Activated B cell treated with CpG ODN at 0.5 μM for 24 hours (primary cell): ENCODE results near the gene KLK4. TPM values are rescaled to one million over a fixed set of nuclear protein-coding genes. Genes with fewer than 3 reads are reported as not detected.

Experiments
- ATAC-seq: fragments of 200-7000 bp; cut with Tn5 transposase; one replicate; pipeline ENCODE4 v1.10.0; 2021; ENCODE audit warnings: low read depth, mild to moderate bottlenecking, moderate library complexity
- CTCF ChIA-PET: fragments of 350-600 bp; sonication (Branson Sonifier 250); formaldehyde crosslinking; loops from one replicate; lab custom pipeline; 2021; ENCODE audit warnings: antibody characterized with exemption; lab: Charles Lee
- POLR2A ChIA-PET: fragments of 350-600 bp; sonication (Branson Sonifier 250); formaldehyde crosslinking; loops from one replicate; lab custom pipeline; 2021; ENCODE audit warnings: antibody characterized with exemption; lab: Charles Lee
- DNase-seq: peaks from one replicate; pipeline ENCODE4 v3.0.0; 2022
- H3K27ac Mint-ChIP-seq: one replicate; pipeline ENCODE4 v1.8.0; 2020; ENCODE audit warnings: mixed read lengths
- H3K27me3 Mint-ChIP-seq: one replicate; pipeline ENCODE4 v1.8.0; 2021; ENCODE audit warnings: mixed read lengths
- H3K36me3 Mint-ChIP-seq: one replicate; pipeline ENCODE4 v1.8.0; 2021; ENCODE audit warnings: low read depth, mixed read lengths
- H3K4me1 Mint-ChIP-seq: one replicate; pipeline ENCODE4 v1.8.0; 2021; ENCODE audit warnings: mixed read lengths
- H3K4me3 Mint-ChIP-seq: one replicate; pipeline ENCODE4 v1.8.0; 2020; ENCODE audit warnings: mild to moderate bottlenecking, mixed read lengths
- H3K9me3 Mint-ChIP-seq: one replicate; pipeline ENCODE4 v1.8.0; 2020; ENCODE audit warnings: mixed read lengths
- intact Hi-C: fragments of 100-400 bp; cut with micrococcal nuclease; formaldehyde crosslinking; loops from one replicate; pipeline ENCODE4 v1.15.1; 2024
- total RNA-seq: library from RNA; stranded (reverse); gene quantifications from 2 replicates; pipeline ENCODE4 v1.2.3, GENCODE V29; 2022
- TF ChIP-seq, protein P1 (sequence below): fragments of 200-600 bp; IDR thresholded peaks from one replicate; pipeline ENCODE4 v1.8.0; 2022; ENCODE audit warnings: antibody characterized with exemption, mild to moderate bottlenecking

Gene KLK4
- total RNA-seq, 1 donor from 2014 or later, result 0.75 TPM

DNA sequence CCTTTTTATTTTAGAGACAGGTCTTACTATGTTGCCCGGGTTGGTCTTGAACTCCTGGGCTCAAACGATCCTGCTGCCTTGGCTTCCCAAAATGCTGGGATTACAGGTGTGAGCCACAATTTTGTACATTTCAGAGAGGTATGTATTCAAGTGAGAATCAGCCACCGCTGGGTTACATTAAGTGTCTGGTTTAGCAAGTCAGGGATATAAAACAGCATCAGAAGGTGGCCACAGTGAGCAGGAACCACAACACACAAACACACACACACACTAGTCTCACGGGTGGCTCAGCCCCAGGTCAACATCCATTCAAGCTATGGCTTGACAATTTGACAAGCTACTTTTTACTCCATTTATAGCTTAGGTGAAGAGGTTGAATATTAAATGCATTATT, 21.5 kb upstream of the KLK4 start:
- TF ChIP-seq, protein P1, sequence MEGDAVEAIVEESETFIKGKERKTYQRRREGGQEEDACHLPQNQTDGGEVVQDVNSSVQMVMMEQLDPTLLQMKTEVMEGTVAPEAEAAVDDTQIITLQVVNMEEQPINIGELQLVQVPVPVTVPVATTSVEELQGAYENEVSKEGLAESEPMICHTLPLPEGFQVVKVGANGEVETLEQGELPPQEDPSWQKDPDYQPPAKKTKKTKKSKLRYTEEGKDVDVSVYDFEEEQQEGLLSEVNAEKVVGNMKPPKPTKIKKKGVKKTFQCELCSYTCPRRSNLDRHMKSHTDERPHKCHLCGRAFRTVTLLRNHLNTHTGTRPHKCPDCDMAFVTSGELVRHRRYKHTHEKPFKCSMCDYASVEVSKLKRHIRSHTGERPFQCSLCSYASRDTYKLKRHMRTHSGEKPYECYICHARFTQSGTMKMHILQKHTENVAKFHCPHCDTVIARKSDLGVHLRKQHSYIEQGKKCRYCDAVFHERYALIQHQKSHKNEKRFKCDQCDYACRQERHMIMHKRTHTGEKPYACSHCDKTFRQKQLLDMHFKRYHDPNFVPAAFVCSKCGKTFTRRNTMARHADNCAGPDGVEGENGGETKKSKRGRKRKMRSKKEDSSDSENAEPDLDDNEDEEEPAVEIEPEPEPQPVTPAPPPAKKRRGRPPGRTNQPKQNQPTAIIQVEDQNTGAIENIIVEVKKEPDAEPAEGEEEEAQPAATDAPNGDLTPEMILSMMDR, result no peak
- Mint-ChIP-seq H3K9me3 (no peaks in the 10 kb centered on the region), H3K36me3 (no peaks in the 10 kb centered on the region), H3K4me1 (peaks cover 2% of the 10 kb centered on the region), H3K27me3 (peaks cover 26% of the 10 kb centered on the region), H3K4me3 (no peak overlapping the region), H3K27ac (no peak overlapping the region)
- intact Hi-C loops, result no loop called here
- POLR2A ChIA-PET, result interaction anchor here (0.7 kb wide), 1 partner anchor 104 kb away, joined by 4 read pairs; no protein-coding TSS in a partner anchor
- CTCF ChIA-PET, result no interaction called here
- no peak for DNase-seq
- no peak for ATAC-seq

DNA sequence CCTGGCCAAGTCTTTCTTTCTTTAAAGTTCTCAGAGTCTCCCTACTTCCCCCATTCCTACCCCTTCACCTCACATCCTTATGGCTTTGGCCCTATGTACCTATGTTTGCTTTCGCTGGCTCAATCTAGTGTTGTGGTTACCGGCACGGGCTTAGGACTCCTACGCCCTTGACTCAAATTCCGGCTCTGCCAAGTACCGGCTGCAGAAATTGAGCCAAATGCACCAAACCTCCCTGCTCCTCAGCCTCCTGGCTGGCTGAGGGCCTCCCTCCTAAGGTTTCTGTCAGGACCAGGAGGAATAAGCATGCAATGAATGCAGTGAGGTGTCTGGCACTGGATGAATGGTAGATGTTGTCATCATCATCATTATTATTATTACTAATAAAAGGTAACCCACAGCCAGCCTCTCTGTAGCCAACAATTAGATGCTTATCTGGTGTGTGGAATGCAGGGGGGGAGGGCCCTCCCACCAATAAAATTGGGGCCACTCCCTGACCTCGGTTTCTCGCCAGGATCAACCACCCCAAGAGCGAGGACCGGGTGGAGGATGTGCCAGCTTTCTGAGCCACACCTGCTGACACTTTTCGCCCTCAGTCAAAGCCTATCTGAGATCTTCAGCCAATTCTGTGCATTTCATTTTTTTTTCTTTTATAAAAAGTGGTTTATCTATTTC, 21.0 kb upstream of the KLK4 start:
- Mint-ChIP-seq H3K4me3 (no peak overlapping the region), H3K36me3 (no peaks in the 10 kb centered on the region), H3K27ac (no peak overlapping the region), H3K4me1 (peaks cover 2% of the 10 kb centered on the region), H3K9me3 (no peaks in the 10 kb centered on the region), H3K27me3 (peaks cover 26% of the 10 kb centered on the region)
- POLR2A ChIA-PET, result interaction anchor here (0.7 kb wide), 1 partner anchor 104 kb away, joined by 4 read pairs; no protein-coding TSS in a partner anchor
- intact Hi-C loops, result no loop called here
- no peak for DNase-seq
- no peak for ATAC-seq
- CTCF ChIA-PET, result no interaction called here
- TF ChIP-seq, protein P1, result no peak

DNA sequence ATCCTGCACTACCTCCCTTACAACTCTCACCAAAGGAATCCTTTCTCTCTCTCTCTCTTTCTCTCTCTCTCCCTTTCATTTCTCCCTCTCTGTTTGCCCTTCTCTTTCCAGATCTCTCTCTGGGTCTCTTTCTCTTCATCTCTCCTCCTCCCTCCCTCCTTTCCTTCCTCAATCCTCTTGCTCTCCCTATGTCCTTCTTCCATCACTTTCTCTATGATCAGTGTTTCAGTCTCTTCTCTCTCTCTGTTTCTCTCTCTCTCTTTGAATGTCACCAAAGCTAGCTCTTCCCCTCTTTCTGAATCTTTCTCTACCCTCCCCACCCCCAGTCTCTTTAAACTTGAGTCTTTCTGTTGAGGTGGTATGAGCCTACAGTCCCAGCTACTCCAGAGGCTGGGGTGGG, 19.8 kb upstream of the KLK4 start:
- POLR2A ChIA-PET, result no interaction called here
- no peak for DNase-seq
- H3K4me3 Mint-ChIP-seq, result no peak overlapping the region
- peaks cover 2% of the 10 kb centered on the region for H3K4me1 Mint-ChIP-seq
- no peaks in the 10 kb centered on the region for H3K9me3 Mint-ChIP-seq
- CTCF ChIA-PET, result no interaction called here
- H3K27me3 Mint-ChIP-seq, result peaks cover 29% of the 10 kb centered on the region
- TF ChIP-seq, protein P1, result no peak
- intact Hi-C loops, result no loop called here
- H3K27ac Mint-ChIP-seq, result no peak overlapping the region
- H3K36me3 Mint-ChIP-seq, result no peaks in the 10 kb centered on the region
- no peak for ATAC-seq

DNA sequence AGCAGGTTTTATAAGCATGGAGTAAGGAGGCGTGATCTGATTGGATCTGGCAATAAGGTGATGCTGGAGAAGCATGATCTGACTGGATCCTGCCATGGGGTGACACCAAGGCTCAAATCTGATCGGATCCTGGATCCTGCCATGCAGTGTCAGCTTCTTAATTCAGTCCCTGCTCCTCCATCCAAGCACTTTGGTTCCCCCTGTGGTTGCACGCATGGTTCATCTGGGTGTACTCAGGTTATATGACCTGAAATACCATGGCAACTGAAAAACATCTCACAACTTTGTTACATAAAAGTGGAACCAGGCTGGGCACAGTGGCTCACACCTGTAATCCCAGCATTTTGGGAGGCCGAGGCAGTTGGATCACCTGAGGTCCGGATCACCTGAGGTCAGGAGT, 17.6 kb upstream of the KLK4 start:
- Mint-ChIP-seq H3K4me1 (peaks cover 2% of the 10 kb centered on the region), H3K36me3 (no peaks in the 10 kb centered on the region), H3K27ac (no peak overlapping the region), H3K27me3 (peaks cover 36% of the 10 kb centered on the region), H3K4me3 (no peak overlapping the region), H3K9me3 (no peaks in the 10 kb centered on the region)
- POLR2A ChIA-PET, result no interaction called here
- intact Hi-C loops, result no loop called here
- TF ChIP-seq, protein P1, result no peak
- CTCF ChIA-PET, result no interaction called here
- no peak for DNase-seq
- no peak for ATAC-seq

DNA sequence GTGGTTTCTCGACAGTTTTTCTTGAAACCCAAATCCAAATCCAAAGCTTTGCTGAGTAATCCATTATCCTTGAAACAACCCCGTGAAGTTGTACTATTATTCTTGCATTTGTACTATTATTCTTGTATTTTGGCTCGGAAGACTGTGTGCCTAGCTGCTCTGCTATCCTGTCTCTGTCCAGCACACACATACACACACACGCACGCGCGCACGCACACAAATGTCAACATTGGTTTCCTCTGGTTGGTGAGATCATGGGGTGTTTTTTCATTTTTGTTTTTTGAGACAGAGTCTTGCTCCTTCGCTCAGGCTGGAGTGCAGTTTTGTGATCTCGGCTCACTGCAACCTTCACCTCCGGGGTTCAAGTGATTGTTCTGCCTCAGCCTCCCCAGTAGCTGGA, 14.9 kb upstream of the KLK4 start:
- intact Hi-C loops, result no loop called here
- POLR2A ChIA-PET, result no interaction called here
- TF ChIP-seq, protein P1, result no peak
- Mint-ChIP-seq H3K27me3 (peaks cover 31% of the 10 kb centered on the region), H3K27ac (no peak overlapping the region), H3K36me3 (no peaks in the 10 kb centered on the region), H3K4me3 (no peak overlapping the region), H3K9me3 (no peaks in the 10 kb centered on the region), H3K4me1 (peaks cover 13% of the 10 kb centered on the region)
- no peak for DNase-seq
- CTCF ChIA-PET, result no interaction called here
- no peak for ATAC-seq
